K562 (cell line): Measurements from ENCODE around the gene CD4. TPM values are rescaled to one million over a fixed set of nuclear protein-coding genes. Genes with fewer than 3 reads are reported as not detected.
A peak's percentile ranks its signal among the peaks of the same experiment; 100 is the strongest.

Experiments used
- ATAC-seq: fragments of 200-7000 bp; cut with Tn5 transposase; 3 replicates; pipeline ENCODE4 v1.9.1; 2020; ENCODE audit warnings: moderate library complexity
- BruUV-seq: library from RNA; stranded (reverse); fragments of 400-500 nt; replicated peaks from 2 replicates; lab custom pipeline; 2021; lab: Mats Ljungman, UMichigan
- CTCF ChIA-PET: fragments of 300-600 bp; formaldehyde crosslinking; extraction: SDS; loops from one replicate; lab custom pipeline; 2021; ENCODE audit warnings: low intra/inter-chr PET ratio; lab: Yijun Ruan, JAX
- POLR2A ChIA-PET: fragments of 300-600, 350-650 bp; sonication (Branson Sonifier 250); formaldehyde crosslinking; extraction: SDS; loops from one replicate; lab custom pipeline; 2021; ENCODE audit warnings: antibody characterized with exemption, inconsistent platforms; lab: Yijun Ruan, JAX
- DNase-seq, 4 experiments: peaks; one replicate each; pipeline versions ENCODE4 v3.0.0 to v3.0.0-alpha.2; 2011 to 2018; ENCODE audit warnings: low spot score in 3 of 4, mixed read lengths in 3 of 4; ENCODE audit errors: extremely low read depth in 1 of 4
- FAIRE-seq: peaks from 2 replicates; lab custom pipeline; 2011; peaks lifted over from hg19 to GRCh38; lab: Jason Lieb, UNC
- H2AFZ ChIP-seq: 2 replicates; pipeline ENCODE4 v1.6.0; 2011; ENCODE audit warnings: low read depth, low read length, control low read depth, inconsistent platforms
- H3K27ac ChIP-seq: fragments of 200-600 bp; 3 replicates; pipeline ENCODE4 v1.8.0; 2011; ENCODE audit warnings: low read depth, mild to moderate bottlenecking, control low read depth, inconsistent platforms, low read length, moderate library complexity, mixed read lengths; ENCODE audit errors: extremely low read depth
- H3K27me3 ChIP-seq, 2 experiments: fragments of 300-600 bp in 1 of 2; 2 replicates in 1 of 2; 3 replicates in 1 of 2; pipeline versions ENCODE4 v1.6.0 to v1.8.0; 2011; ENCODE audit warnings: inconsistent platforms in 2 of 2, low read length in 2 of 2, mild to moderate bottlenecking in 1 of 2, mixed read lengths in 1 of 2, moderate library complexity in 1 of 2; ENCODE audit not compliant: control insufficient read depth in 2 of 2, insufficient read depth in 2 of 2
- H3K36me3 ChIP-seq: fragments of 300-600 bp; 3 replicates; pipeline ENCODE4 v1.8.0; 2011; ENCODE audit warnings: mild to moderate bottlenecking, low read length, inconsistent platforms; ENCODE audit not compliant: control insufficient read depth, insufficient read depth
- H3K4me1 ChIP-seq, 2 experiments: fragments of 200-600 bp in 1 of 2; replicated peaks in 1 of 2; 2 replicates in 1 of 2; 3 replicates in 1 of 2; pipeline versions ENCODE4 v1.5.1 to v1.8.0; 2011; ENCODE audit warnings: inconsistent platforms in 2 of 2, low read length in 2 of 2, mild to moderate bottlenecking in 1 of 2, mixed read lengths in 1 of 2, moderate library complexity in 1 of 2; ENCODE audit not compliant: control insufficient read depth in 2 of 2, insufficient read depth in 2 of 2
- H3K4me2 ChIP-seq: 2 replicates; pipeline ENCODE4 v1.6.1; 2011; ENCODE audit warnings: low read length, control low read depth, inconsistent platforms, mixed read lengths; ENCODE audit not compliant: insufficient read depth
- H3K4me3 ChIP-seq: fragments of 200-600 bp; sonication (generic), shearing (Covaris generic); 2 replicates; pipeline ENCODE4 v1.5.1; 2016; ENCODE audit warnings: control low read depth, inconsistent platforms
- H3K79me2 ChIP-seq: fragments of 200-600 bp; 3 replicates; pipeline ENCODE4 v1.8.0; 2011; ENCODE audit warnings: low read length, inconsistent platforms; ENCODE audit not compliant: control insufficient read depth, insufficient read depth
- H3K9ac ChIP-seq, 2 experiments: 2 replicates each; pipeline versions ENCODE4 v1.6.0 to v1.6.1; 2011; ENCODE audit warnings: low read depth in 2 of 2, low read length in 2 of 2, control low read depth in 1 of 2, inconsistent platforms in 1 of 2, mild to moderate bottlenecking in 1 of 2, mixed read lengths in 1 of 2; ENCODE audit not compliant: insufficient read depth in 1 of 2
- H3K9me1 ChIP-seq: one replicate; pipeline ENCODE4 v1.6.0; 2011; ENCODE audit warnings: inconsistent platforms, mild to moderate bottlenecking, low read length, moderate library complexity; ENCODE audit not compliant: control insufficient read depth, insufficient read depth
- H3K9me3 ChIP-seq: replicated peaks from 2 replicates; pipeline ENCODE4 v1.5.1; 2011; ENCODE audit warnings: low read depth, low read length, inconsistent platforms; ENCODE audit not compliant: control insufficient read depth, insufficient read depth
- H4K20me1 ChIP-seq: replicated peaks from 2 replicates; pipeline ENCODE4 v1.6.1; 2011; ENCODE audit warnings: low read length, inconsistent platforms, mixed read lengths; ENCODE audit not compliant: control insufficient read depth, insufficient read depth
- ATF1 ChIP-seq, 2 experiments: fragments of 450-650 bp in 1 of 2; IDR thresholded peaks; 2 replicates each; pipeline ENCODE4 v1.6.1; 2016; ENCODE audit warnings: missing compliant biosample characterization in 1 of 2, missing genetic modification characterization in 1 of 2
- CBX5 ChIP-seq: IDR thresholded peaks from 2 replicates; pipeline ENCODE4 v1.6.1; 2014; ENCODE audit warnings: low read depth, borderline replicate concordance
- CXXC5 ChIP-seq: fragments of 250-450 bp; sonication (Bioruptor Pico); IDR thresholded peaks from 2 replicates; pipeline ENCODE4 v1.8.0; 2022; ENCODE audit warnings: inconsistent platforms, mild to moderate bottlenecking, moderate library complexity
- ESRRA ChIP-seq: fragments of 450-650 bp; IDR thresholded peaks from 2 replicates; pipeline ENCODE4 v1.6.1; 2014; ENCODE audit warnings: low read depth, mild to moderate bottlenecking, moderate library complexity, borderline replicate concordance
- ETV6 ChIP-seq, 3 experiments: fragments of 150-350 bp in 1 of 3; sonication (generic) in 1 of 3; formaldehyde crosslinking in 1 of 3; IDR thresholded peaks; 2 replicates each; pipeline versions ENCODE4 v1.6.1 to v1.8.0; 2014 to 2022; ENCODE audit warnings: borderline replicate concordance in 2 of 3, low read depth in 2 of 3, antibody characterized with exemption in 1 of 3, low read length in 1 of 3, mild to moderate bottlenecking in 1 of 3, missing genetic modification reagents in 1 of 3
- FOXK2 ChIP-seq, 2 experiments: fragments of 450-650 bp; IDR thresholded peaks in 1 of 2; conservative IDR thresholded peaks in 1 of 2; 2 replicates each; pipeline ENCODE4 v1.6.1; 2016; ENCODE audit warnings: low read depth in 2 of 2, mild to moderate bottlenecking in 1 of 2
- GATA2 ChIP-seq: sonication (generic); formaldehyde crosslinking; IDR thresholded peaks from 2 replicates; pipeline ENCODE4 v1.4.0; 2020; ENCODE audit warnings: mild to moderate bottlenecking, missing genetic modification reagents
- GATAD2B ChIP-seq: fragments of 450-650 bp; IDR thresholded peaks from 2 replicates; pipeline ENCODE4 v1.6.1; 2017; ENCODE audit warnings: mild to moderate bottlenecking, borderline replicate concordance
- HMGXB4 ChIP-seq: sonication (generic); formaldehyde crosslinking; IDR thresholded peaks from 2 replicates; pipeline ENCODE4 v1.8.1; 2023; ENCODE audit warnings: mild to moderate bottlenecking, missing genetic modification reagents
- KDM1A ChIP-seq, 2 experiments: fragments of 450-650 bp; IDR thresholded peaks; 2 replicates each; pipeline ENCODE4 v1.6.1; 2016; ENCODE audit warnings: mild to moderate bottlenecking in 2 of 2
- MAZ ChIP-seq, 2 experiments: fragments of 450-650 bp in 1 of 2; sonication (generic) in 1 of 2; formaldehyde crosslinking; IDR thresholded peaks in 1 of 2; conservative IDR thresholded peaks in 1 of 2; 2 replicates each; pipeline versions ENCODE4 v1.4.0 to v1.5.0; 2020; ENCODE audit warnings: mild to moderate bottlenecking in 1 of 2, missing genetic modification reagents in 1 of 2
- NEUROD1 ChIP-seq: fragments of 150-350 bp; IDR thresholded peaks from 2 replicates; pipeline ENCODE4 v1.6.1; 2014; ENCODE audit warnings: borderline replicate concordance, low read length, low read depth; ENCODE audit not compliant: partially characterized antibody
- RAD51 ChIP-seq: fragments of 450-650 bp; IDR thresholded peaks from 2 replicates; pipeline ENCODE4 v1.7.1; 2016; ENCODE audit warnings: low read depth, mild to moderate bottlenecking, borderline replicate concordance
- RBBP5 ChIP-seq: fragments of 200-600 bp; sonication (generic); IDR thresholded peaks from 2 replicates; pipeline ENCODE4 v1.6.1; 2012; ENCODE audit warnings: borderline replicate concordance, mild to moderate bottlenecking, low read length, control low read depth, inconsistent platforms; ENCODE audit not compliant: insufficient read depth, poor library complexity, severe bottlenecking
- SAP30 ChIP-seq: fragments of 200-600 bp; sonication (generic); IDR thresholded peaks from 2 replicates; pipeline ENCODE4 v1.6.1; 2012; ENCODE audit warnings: borderline replicate concordance, low read depth, mild to moderate bottlenecking, moderate library complexity, low read length, control low read depth, inconsistent platforms; ENCODE audit not compliant: insufficient read depth, poor library complexity, severe bottlenecking
- WGBS: fragments of 100-300 bp; shearing (Covaris generic); methylation state at CpG from one replicate; pipeline ENCODE4 v1.1.6; 2016; ENCODE audit warnings: low coverage, mixed read lengths; ENCODE audit not compliant: insufficient coverage; ENCODE audit errors: missing lambda C conversion rate; 5-methylcytosine and 5-hydroxymethylcytosine counted together
- in situ Hi-C: fragments of 300-500 bp; cut with MboI; formaldehyde crosslinking; loops from 4 replicates; pipeline ENCODE4 v1.15.0; 2018; ENCODE audit warnings: inconsistent platforms, mixed read lengths
- intact Hi-C: fragments of 100-400 bp; cut with micrococcal nuclease; formaldehyde crosslinking; loops from 2 replicates; pipeline ENCODE4 v1.14.2; 2022
- polyA plus RNA-seq, 8 experiments: library from polyadenylated mRNA; depleted of rRNA in 4 of 8; stranded (reverse) in 5 of 8; unstranded in 3 of 8; fragments of >200 nt; fragmentation: Nextera tagmentation in 2 of 8; fragmentation: Illumina TruSeq in 1 of 8; extraction: Ambion mirVana in 2 of 8; extraction: Trizol in 1 of 8; gene quantifications; 2 replicates each; pipeline versions ENCODE4 v1.2.1 to v1.2.3, GENCODE V29; 2011 to 2014; ENCODE audit warnings: inconsistent platforms in 1 of 8, missing spikeins in 1 of 8
- total RNA-seq, 7 experiments: library from RNA; depleted of rRNA in 6 of 7; stranded (reverse); fragments of >200 nt in 6 of 7; fragmentation: Illumina TruSeq in 2 of 7; extraction: Trizol in 2 of 7; gene quantifications; 2 replicates each; pipeline versions ENCODE4 v1.2.1 to v1.2.3, GENCODE V29; 2011 to 2021; ENCODE audit warnings: low replicate concordance in 1 of 7

Gene CD4
- total and polyA plus RNA-seq, 9 of the 15 experiments (the other 6 are each of a cell fraction or from before 2014, with no cell fraction given): 0.06 to 0.27 (median 0.09) TPM; not detected in 5

DNA sequence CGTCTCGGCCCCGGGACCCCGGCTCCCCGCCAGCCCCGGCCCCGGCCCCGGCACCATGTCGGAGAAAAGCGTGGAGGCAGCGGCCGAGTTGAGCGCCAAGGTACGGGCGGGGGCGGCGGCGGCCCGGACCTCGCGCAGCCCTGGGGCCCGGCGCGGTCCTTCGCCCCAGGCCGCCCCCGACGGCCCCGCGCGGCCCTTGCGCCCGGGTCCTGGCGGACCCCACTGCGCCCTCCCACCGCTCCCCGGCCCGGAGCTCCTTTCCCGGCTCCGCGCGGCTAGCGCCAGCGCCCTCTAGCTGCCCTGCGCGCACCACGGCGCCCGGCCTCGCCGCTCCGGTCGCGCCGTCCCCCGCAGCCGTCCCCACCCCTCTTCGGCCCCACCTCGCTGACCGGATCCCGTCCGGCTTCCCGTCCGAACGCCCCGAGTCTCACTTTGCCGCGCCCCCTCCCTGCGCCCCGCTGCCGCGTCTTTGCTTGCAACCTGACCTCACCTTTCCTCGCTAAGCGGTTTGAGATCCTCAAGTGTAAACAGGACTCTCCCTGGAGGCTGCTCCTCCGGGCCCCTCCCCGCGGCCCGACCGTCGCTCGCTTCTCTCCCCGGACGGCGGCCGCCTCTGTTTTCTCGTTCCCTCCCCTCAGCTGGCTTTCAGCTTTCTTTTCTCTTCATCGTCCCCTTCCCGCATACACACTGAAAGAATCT, 22.5 kb upstream of the CD4 start:
- peak overlapping the region; percentile 98 for H3K4me2 ChIP-seq
- no peaks in the 10 kb centered on the region for H3K9me1 ChIP-seq
- WGBS: 2% methylated on average over 26 of the region's 88 CpGs
- peaks cover 27% of the 10 kb centered on the region for H3K79me2 ChIP-seq
- H3K27me3 ChIP-seq: no peaks in the 10 kb centered on the region; a peak in 1 of 5 replicates
- intact Hi-C loops (no loop called here), in situ Hi-C loops (no loop called here)
- peak; percentile 73 for ATAC-seq
- H3K36me3 ChIP-seq: peaks cover 32% of the 10 kb centered on the region; the same call in 2 of the 3 replicates
- H3K9ac ChIP-seq: peak overlapping the region; percentile 91 to 94
- H3K27ac ChIP-seq: peak overlapping the region; percentile 89
- H3K4me1 ChIP-seq: peaks cover 29 to 34% of the 10 kb centered on the region in 2 experiments; a peak in 4 of 5 replicates
- POLR2A ChIA-PET: interaction anchor here (0.5 to 3.2 kb wide), 12 partner anchors 9 to 1085 kb away, joined by 3 to 17 read pairs (median 4); partner anchors contain the start of genes MLF2, NOP2, RNU7-1 and USP5
- H3K9me3 ChIP-seq: no peaks in the 10 kb centered on the region
- 0 out of 2 replicates have a peak overlapping the region, but pooled peaks have one; percentile 24 for H2AFZ ChIP-seq
- peak overlapping the region; percentile 80 for H3K4me3 ChIP-seq
- H4K20me1 ChIP-seq: no peaks in the 10 kb centered on the region
- CTCF ChIA-PET: interaction anchor here (0.6 to 0.8 kb wide), 4 partner anchors 13 to 65 kb away, joined by 3 to 5 read pairs (median 3); no protein-coding TSS in a partner anchor
- no peak for FAIRE-seq
- peak; percentile 65 to 81 (median 71) for DNase-seq
- BruUV-seq: no TSS peak
- TF ChIP-seq RBBP5: peak; percentile 37
- TF ChIP-seq NEUROD1: peak; percentile 14
- no peak for TF ChIP-seq ETV6 (IDR thresholded peaks at IDR 0.05; ENCODE audit: borderline replicate concordance in 1 of 2, low read depth in 2 of 2, low read length in 1 of 2)
- TF ChIP-seq ETV6 (CRISPR knock-in tag; IDR thresholded peaks at IDR 0.05; ENCODE audit: borderline replicate concordance): no peak
- TF ChIP-seq SAP30: peak; percentile 43
- TF ChIP-seq KDM1A (IDR thresholded peaks at IDR 0.05): no peak
- peak; percentile 63 to 84 for TF ChIP-seq MAZ (CRISPR knock-in tag; conservative IDR thresholded peaks at IDR 0.05 in 1 of 2, IDR thresholded peaks at IDR 0.05 in 1 of 2)
- TF ChIP-seq FOXK2 (conservative IDR thresholded peaks at IDR 0.05 in 1 of 2, IDR thresholded peaks at IDR 0.05 in 1 of 2; ENCODE audit: low read depth in 2 of 2): peak in 1 of 2 experiments; percentile 65; a peak in 2 of 4 replicates
- TF ChIP-seq CXXC5 (CRISPR knock-in tag): peak; percentile 68
- peak; percentile 34; the same call in 1 of the 2 replicates for TF ChIP-seq HMGXB4 (CRISPR knock-in tag)
- no peak for TF ChIP-seq RAD51
- TF ChIP-seq ESRRA: peak; percentile 11; the same call in 1 of the 2 replicates
- no peak for TF ChIP-seq ATF1 (CRISPR knock-in tag; IDR thresholded peaks at IDR 0.05)
- TF ChIP-seq ATF1 (tag; IDR thresholded peaks at IDR 0.05): no peak
- no peak for TF ChIP-seq CBX5
- no peak for TF ChIP-seq GATA2 (CRISPR knock-in tag)
- TF ChIP-seq GATAD2B: peak; percentile 67
